Stomach (tissue), 4 donors: Measurements from ENCODE around the gene MYOD1.

Source experiments
- CTCF ChIP-seq, 7 experiments: fragments of 450-650 bp in 4 of 7; fragments of 200-600 bp in 3 of 7; sonication (generic) in 3 of 7; IDR thresholded peaks; one replicate each; pipeline ENCODE4 v1.5.1; 2016 to 2019; ENCODE audit warnings: antibody characterized with exemption in 7 of 7, control low read depth in 2 of 7, mild to moderate bottlenecking in 1 of 7
- POLR2AphosphoS5 ChIP-seq, 3 donors: sonication (generic); formaldehyde crosslinking; IDR thresholded peaks; one replicate each; pipeline ENCODE4 v1.6.1; 2016; ENCODE audit warnings: antibody characterized with exemption in 3 of 3

GRCh38 chr11:17714870-17715269 is 4.5 kb upstream of the MYOD1 start:
- TF ChIP-seq CTCF (IDR thresholded peaks at IDR 0.05) (no peak), POLR2AphosphoS5 (IDR thresholded peaks at IDR 0.05) (no peak)
